GM12864 (cell line): Measurements from ENCODE around the gene BAIAP2L1.
"Not testable (repeated sequence)": the region's sequence is repeated elsewhere in the genome, so short reads cannot be mapped to it uniquely, and the experiment has no call there.

ENCODE experiments used
- DNase-seq: peaks from one replicate; pipeline ENCODE4 v3.0.0-alpha.2; 2011; ENCODE audit warnings: low read depth
- H3K4me3 ChIP-seq: 2 replicates; pipeline ENCODE4 v1.5.1; 2011; ENCODE audit warnings: mild to moderate bottlenecking, low read depth, low read length, control low read depth
- CTCF ChIP-seq: IDR thresholded peaks from 2 replicates; pipeline ENCODE4 v1.5.1; 2011; ENCODE audit warnings: low read depth, mild to moderate bottlenecking, moderate library complexity, low read length, control low read depth, inconsistent platforms; ENCODE audit errors: missing control alignments

BAIAP2L1 gene

GRCh38 chr7:98321301-98321700, 79.6 kb downstream of the BAIAP2L1 start:
- no peak for TF ChIP-seq CTCF
- H3K4me3 ChIP-seq: no peak overlapping the region
- no peak for DNase-seq

- no peak for TF ChIP-seq CTCF
- no peak for DNase-seq
- no peak overlapping the region for H3K4me3 ChIP-seq
Measured at GRCh38 chr7:98319176-98319575, 81.7 kb downstream of the BAIAP2L1 start.

GRCh38 chr7:98317366-98318040, 83.4 kb downstream of the BAIAP2L1 start:
- TF ChIP-seq CTCF: no peak
- H3K4me3 ChIP-seq: no peak overlapping the region
- DNase-seq: no peak

- not testable (repeated sequence) for H3K4me3 ChIP-seq, DNase-seq
Measured at GRCh38 chr7:98315994-98316527, 84.8 kb downstream of the BAIAP2L1 start.

- DNase-seq: peak; percentile 43
- no peak overlapping the region for H3K4me3 ChIP-seq
- TF ChIP-seq CTCF: no peak
Measured at GRCh38 chr7:98315318-98315993, 85.4 kb downstream of the BAIAP2L1 start.

- no peak overlapping the region for H3K4me3 ChIP-seq
- DNase-seq: peak; percentile 27
- no peak for TF ChIP-seq CTCF
Measured at GRCh38 chr7:98314469-98314868, 86.4 kb downstream of the BAIAP2L1 start.

GRCh38 chr7:98312201-98312600, 88.7 kb downstream of the BAIAP2L1 start:
- DNase-seq: no peak
- TF ChIP-seq CTCF: no peak
- no peak overlapping the region for H3K4me3 ChIP-seq
